SU-DHL-6 (cell line): ENCODE measurements around the gene SLC25A43.

Experiments used
- H2AFZ ChIP-seq: fragments of 200-600 bp; sonication (generic); 2 replicates; pipeline ENCODE4 v1.6.1; 2014; ENCODE audit warnings: low read depth, mild to moderate bottlenecking, moderate library complexity, mixed read lengths, antibody characterized with exemption, low read length; ENCODE audit not compliant: severe bottlenecking
- H3F3A ChIP-seq: fragments of 200-600 bp; shearing (Covaris generic); 2 replicates; pipeline ENCODE4 v1.6.0; 2016; ENCODE audit warnings: antibody characterized with exemption, mild to moderate bottlenecking; ENCODE audit not compliant: insufficient read depth
- H3K27ac ChIP-seq: fragments of 200-600 bp; sonication (generic); 2 replicates; pipeline ENCODE4 v1.5.1; 2016; ENCODE audit warnings: low read depth, mild to moderate bottlenecking, low read length, moderate library complexity, mixed read lengths
- H3K27me3 ChIP-seq: fragments of 200-600 bp; sonication (generic), shearing (Covaris generic); 2 replicates; pipeline ENCODE4 v1.6.0; 2014; ENCODE audit warnings: mild to moderate bottlenecking, low read length
- H3K36me3 ChIP-seq: fragments of 200-600 bp; sonication (generic); 2 replicates; pipeline ENCODE4 v1.6.1; 2014; ENCODE audit warnings: mild to moderate bottlenecking, low read length, mixed read lengths
- H3K4me2 ChIP-seq: fragments of 300-600, 200-600 bp; shearing (Covaris generic), sonication (generic); 2 replicates; pipeline ENCODE4 v1.6.0; 2014; ENCODE audit warnings: low read length, low read depth, mild to moderate bottlenecking; ENCODE audit not compliant: poor library complexity, severe bottlenecking
- H3K4me3 ChIP-seq: fragments of 200-600 bp; sonication (generic); 2 replicates; pipeline ENCODE4 v1.5.1; 2014; ENCODE audit warnings: antibody characterized with exemption, low read length, mild to moderate bottlenecking, mixed read lengths; ENCODE audit not compliant: insufficient read depth, poor library complexity, severe bottlenecking
- H3K79me2 ChIP-seq: fragments of 200-600 bp; sonication (generic); 2 replicates; pipeline ENCODE4 v1.6.1; 2014; ENCODE audit warnings: mild to moderate bottlenecking, low read length, moderate library complexity; ENCODE audit not compliant: insufficient read depth
- H3K9ac ChIP-seq: fragments of 200-600 bp; sonication (generic); 2 replicates; pipeline ENCODE4 v1.7.0; 2014; ENCODE audit warnings: mild to moderate bottlenecking, low read length
- H3K9me2 ChIP-seq: fragments of 200-600 bp; sonication (generic); replicated peaks from 2 replicates; pipeline ENCODE4 v1.6.1; 2014; ENCODE audit warnings: low read length; ENCODE audit not compliant: insufficient read depth
- H3K9me3 ChIP-seq: fragments of 200-600 bp; sonication (generic); 2 replicates; pipeline ENCODE4 v1.6.1; 2014; ENCODE audit warnings: low read length, mixed read lengths; ENCODE audit not compliant: insufficient read depth
- H4K20me1 ChIP-seq: fragments of 200-600 bp; sonication (generic); 2 replicates; pipeline ENCODE4 v1.6.1; 2014; ENCODE audit warnings: low read depth, mild to moderate bottlenecking, antibody characterized with exemption, low read length, moderate library complexity, mixed read lengths
- EZH2phosphoT487 ChIP-seq: fragments of 200-600 bp; sonication (generic), shearing (Covaris generic); conservative IDR thresholded peaks from 2 replicates; pipeline ENCODE4 v1.6.1; 2018; ENCODE audit warnings: mild to moderate bottlenecking, antibody characterized with exemption, low read length, moderate library complexity, mixed read lengths
- TF ChIP-seq, protein P1 (sequence below): fragments of 200-600 bp; sonication (generic); IDR thresholded peaks from one replicate; pipeline ENCODE4 v1.5.1; 2017; ENCODE audit warnings: antibody characterized with exemption, mild to moderate bottlenecking, low read length, moderate library complexity; ENCODE audit not compliant: insufficient read depth, poor library complexity, severe bottlenecking

The SLC25A43 gene

DNA sequence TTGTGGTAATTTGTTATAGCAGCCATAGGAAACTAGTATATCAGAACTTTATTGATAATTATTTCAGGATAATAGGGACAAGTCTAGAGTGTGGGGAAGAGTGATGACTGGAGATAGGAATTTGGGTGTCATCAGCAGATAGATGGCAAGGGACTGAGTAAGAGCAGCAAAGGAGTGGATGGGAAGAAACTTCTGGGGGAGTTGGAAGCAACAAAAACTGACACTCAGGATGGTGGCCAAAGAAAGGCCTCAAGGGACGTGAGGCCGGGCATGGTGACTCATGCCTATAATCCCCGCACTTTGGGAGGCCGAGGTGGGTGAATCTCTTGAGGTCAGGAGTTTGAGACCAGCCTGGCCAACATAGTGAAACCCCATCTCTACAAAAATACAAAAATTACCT, 60.0 kb downstream of the SLC25A43 start:
- Histone ChIP-seq H3K27me3 (no peaks in the 10 kb centered on the region), H3K79me2 (no peaks in the 10 kb centered on the region), H4K20me1 (no peaks in the 10 kb centered on the region), H3K9ac (no peak overlapping the region), H3K27ac (no peak overlapping the region), H3K9me3 (no peaks in the 10 kb centered on the region), H2AFZ (no peak overlapping the region), H3F3A (no peaks in the 10 kb centered on the region), H3K9me2 (no peaks in the 10 kb centered on the region), H3K4me3 (no peak overlapping the region), H3K4me2 (no peak overlapping the region), H3K36me3 (no peaks in the 10 kb centered on the region)
- TF ChIP-seq EZH2phosphoT487, result no peak
- TF ChIP-seq, protein P1, sequence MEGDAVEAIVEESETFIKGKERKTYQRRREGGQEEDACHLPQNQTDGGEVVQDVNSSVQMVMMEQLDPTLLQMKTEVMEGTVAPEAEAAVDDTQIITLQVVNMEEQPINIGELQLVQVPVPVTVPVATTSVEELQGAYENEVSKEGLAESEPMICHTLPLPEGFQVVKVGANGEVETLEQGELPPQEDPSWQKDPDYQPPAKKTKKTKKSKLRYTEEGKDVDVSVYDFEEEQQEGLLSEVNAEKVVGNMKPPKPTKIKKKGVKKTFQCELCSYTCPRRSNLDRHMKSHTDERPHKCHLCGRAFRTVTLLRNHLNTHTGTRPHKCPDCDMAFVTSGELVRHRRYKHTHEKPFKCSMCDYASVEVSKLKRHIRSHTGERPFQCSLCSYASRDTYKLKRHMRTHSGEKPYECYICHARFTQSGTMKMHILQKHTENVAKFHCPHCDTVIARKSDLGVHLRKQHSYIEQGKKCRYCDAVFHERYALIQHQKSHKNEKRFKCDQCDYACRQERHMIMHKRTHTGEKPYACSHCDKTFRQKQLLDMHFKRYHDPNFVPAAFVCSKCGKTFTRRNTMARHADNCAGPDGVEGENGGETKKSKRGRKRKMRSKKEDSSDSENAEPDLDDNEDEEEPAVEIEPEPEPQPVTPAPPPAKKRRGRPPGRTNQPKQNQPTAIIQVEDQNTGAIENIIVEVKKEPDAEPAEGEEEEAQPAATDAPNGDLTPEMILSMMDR, result no peak

DNA sequence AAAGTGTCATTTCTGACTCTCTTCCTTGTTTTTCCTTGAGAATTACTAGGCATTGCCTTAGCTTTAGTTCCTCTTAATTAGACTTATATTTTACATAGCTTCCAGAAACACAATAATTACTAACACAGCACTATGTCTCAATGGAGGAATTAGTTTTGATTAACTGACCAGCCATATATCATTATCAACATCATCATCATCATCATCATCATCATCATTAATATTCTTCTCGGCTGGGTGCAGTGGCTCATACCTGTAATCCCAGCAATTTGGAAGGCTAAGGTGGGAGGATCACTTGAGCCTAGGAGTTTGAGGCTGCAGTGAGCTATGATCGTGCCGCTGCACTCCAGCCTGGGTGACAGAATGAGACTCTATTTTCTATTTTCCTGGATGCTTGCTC, 66.4 kb downstream of the SLC25A43 start:
- Histone ChIP-seq H2AFZ (no peak overlapping the region), H3K9me2 (no peaks in the 10 kb centered on the region), H3K27me3 (no peaks in the 10 kb centered on the region), H3K4me2 (no peak overlapping the region), H3F3A (0 out of 2 replicates have a peak, but pooled peaks cover 10% of the 10 kb centered on the region), H3K27ac (no peak overlapping the region), H3K9me3 (no peaks in the 10 kb centered on the region), H3K36me3 (peaks cover 9% of the 10 kb centered on the region; the same call in 1 of the 2 replicates), H3K9ac (no peak overlapping the region), H3K79me2 (peaks cover 10% of the 10 kb centered on the region), H4K20me1 (peaks cover 9% of the 10 kb centered on the region; the same call in 1 of the 2 replicates), H3K4me3 (no peak overlapping the region)
- TF ChIP-seq, protein P1, result no peak
- no peak for TF ChIP-seq EZH2phosphoT487

DNA sequence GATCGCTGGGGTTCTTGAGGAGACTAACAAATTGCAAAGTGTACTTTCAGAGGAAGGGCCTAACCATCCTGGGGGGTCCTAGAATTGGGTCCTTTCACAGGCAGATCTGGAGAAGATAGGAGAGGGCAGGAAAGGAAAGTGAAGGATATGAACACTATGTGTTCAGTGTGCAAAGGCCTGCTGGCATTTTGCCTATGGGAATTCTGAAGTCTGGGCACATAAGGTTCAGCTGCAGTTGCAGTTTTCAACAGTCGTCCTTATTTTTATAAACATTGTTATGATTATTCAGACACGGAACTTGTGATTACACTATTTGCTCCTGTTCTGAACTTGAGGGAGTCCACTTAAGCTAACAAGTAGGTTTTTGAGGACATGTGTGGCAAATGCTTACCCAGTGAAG, 67.8 kb downstream of the SLC25A43 start:
- peaks cover 20% of the 10 kb centered on the region for H3F3A ChIP-seq
- no peak overlapping the region for H3K4me3 ChIP-seq
- no peak overlapping the region for H3K27ac ChIP-seq
- no peak overlapping the region for H2AFZ ChIP-seq
- no peak overlapping the region for H3K9ac ChIP-seq
- H3K79me2 ChIP-seq, result peaks cover 10% of the 10 kb centered on the region
- H3K36me3 ChIP-seq, result peaks cover 10% of the 10 kb centered on the region; the same call in 1 of the 2 replicates
- H3K4me2 ChIP-seq, result no peak overlapping the region
- H3K27me3 ChIP-seq, result no peaks in the 10 kb centered on the region
- TF ChIP-seq, protein P1, result no peak
- H3K9me3 ChIP-seq, result no peaks in the 10 kb centered on the region
- peaks cover 9% of the 10 kb centered on the region; the same call in 1 of the 2 replicates for H4K20me1 ChIP-seq
- H3K9me2 ChIP-seq, result no peaks in the 10 kb centered on the region
